ENCODE data around the gene VASH2.

VASH2 gene

GRCh38 chr1:212933815-212934471, 16.4 kb upstream of the VASH2 start:
- DNase-seq, result no peak

GRCh38 chr1:212935387-212935981, 14.9 kb upstream of the VASH2 start:
- DNase-seq, result no peak

- no peak for DNase-seq
These were observed 13.3 kb upstream of the VASH2 start for GRCh38 chr1:212937034-212937433.

GRCh38 chr1:212938846-212939245, 11.5 kb upstream of the VASH2 start:
- peak; percentile 45 for DNase-seq

GRCh38 chr1:212941452-212941851, 8.9 kb upstream of the VASH2 start:
- no peak for DNase-seq

- DNase-seq, result no peak
These were observed 7.5 kb upstream of the VASH2 start for GRCh38 chr1:212942679-212943392.

GRCh38 chr1:212943393-212943710, 7.0 kb upstream of the VASH2 start:
- DNase-seq, result no peak

GRCh38 chr1:212944229-212944901, 6.0 kb upstream of the VASH2 start:
- no peak for DNase-seq

- no peak for DNase-seq
These were observed 5.3 kb upstream of the VASH2 start for GRCh38 chr1:212945056-212945455.

GRCh38 chr1:212945463-212946160, 4.7 kb upstream of the VASH2 start:
- no peak for DNase-seq

GRCh38 chr1:212946872-212947271, 3.5 kb upstream of the VASH2 start:
- no peak for DNase-seq

GRCh38 chr1:212949771-212950170, 570 bp upstream of the VASH2 start:
- DNase-seq, result no peak

- DNase-seq, result no peak
These were observed 995 bp downstream of the VASH2 start for GRCh38 chr1:212951126-212951946.

GRCh38 chr1:212951947-212952640, 1.8 kb downstream of the VASH2 start:
- no peak for DNase-seq

- no peak for DNase-seq
These were observed 2.3 kb downstream of the VASH2 start for GRCh38 chr1:212952641-212952976.

GRCh38 chr1:212953321-212953720, 3.0 kb downstream of the VASH2 start:
- no peak for DNase-seq

- DNase-seq, result no peak
These were observed 4.2 kb downstream of the VASH2 start for GRCh38 chr1:212954514-212954913.

GRCh38 chr1:212955098-212955497, 4.8 kb downstream of the VASH2 start:
- DNase-seq, result no peak

- no peak for DNase-seq
These were observed 5.8 kb downstream of the VASH2 start for GRCh38 chr1:212955961-212956620.

GRCh38 chr1:212957546-212957945, 7.2 kb downstream of the VASH2 start:
- no peak for DNase-seq

GRCh38 chr1:212958175-212958574, 7.8 kb downstream of the VASH2 start:
- no peak for DNase-seq
